ENCODE measurements around the gene VSTM4. TPM values are rescaled to one million over a fixed set of nuclear protein-coding genes. Genes with fewer than 3 reads are reported as not detected.

Gene VSTM4
- polyA plus RNA-seq, 4 donors, result 0.81 to 7.2 (median 2.4) TPM; not detected in 1

DNA sequence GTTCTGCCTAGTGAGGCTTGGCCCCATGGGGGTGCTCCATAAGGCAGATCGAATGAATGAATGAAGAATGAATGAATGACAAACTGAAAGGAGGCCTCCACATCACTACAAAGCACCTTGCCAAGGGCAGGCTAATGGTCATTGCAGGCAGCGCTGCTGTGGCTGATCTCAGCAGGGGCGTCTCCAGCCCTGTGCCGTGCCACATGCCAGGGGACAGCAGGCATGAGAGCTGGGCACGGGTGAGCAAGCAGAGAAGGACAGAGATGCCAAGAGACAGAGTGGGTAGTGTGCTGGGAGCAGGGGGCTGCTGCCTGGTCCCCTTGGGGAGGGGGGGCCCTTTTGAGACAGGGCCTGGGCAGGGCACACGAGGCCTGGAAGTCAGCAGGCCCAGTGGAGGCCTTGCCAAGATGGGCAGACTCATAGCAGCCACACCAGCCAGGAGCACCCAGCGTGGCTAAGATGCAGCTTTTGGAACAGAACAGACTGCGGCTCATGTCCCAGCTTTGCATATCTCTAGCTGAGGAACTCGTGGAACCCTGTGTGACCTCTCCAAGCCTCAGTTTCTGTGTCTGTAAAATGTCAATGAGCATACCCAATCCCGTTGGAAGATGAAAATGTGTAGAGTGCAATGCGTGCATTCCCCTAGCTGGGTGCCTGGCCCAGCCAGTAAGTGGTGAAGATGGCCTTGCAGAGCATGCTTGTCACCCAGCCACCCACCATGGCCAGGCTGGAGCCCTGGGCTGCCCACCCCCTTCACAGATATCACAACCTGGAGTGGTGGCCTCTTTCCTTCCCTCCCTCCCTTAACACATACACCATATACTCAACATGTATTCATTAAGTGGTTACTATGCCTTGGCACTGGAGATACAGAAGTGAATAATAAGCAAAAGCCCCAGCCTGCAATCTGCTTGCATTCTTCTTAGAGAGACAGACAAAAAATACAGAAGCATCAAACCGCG, 114.6 kb downstream of the VSTM4 start:
- Histone ChIP-seq H3K27me3 (ENCODE audit: control insufficient read depth in 3 of 3, insufficient read depth in 3 of 3, low read length in 3 of 3) (no peaks in the 10 kb centered on the region), H3K4me1 (ENCODE audit: control insufficient read depth in 3 of 3, insufficient read depth in 2 of 3, low read depth in 1 of 3, low read length in 2 of 3) (peaks cover 3 to 38% (median 5%) of the 10 kb centered on the region in 3 donors), H3K27ac (ENCODE audit: low read depth in 1 of 3, low read length in 2 of 3) (no peak overlapping the region), H3K36me3 (ENCODE audit: control insufficient read depth in 3 of 3, insufficient read depth in 2 of 3, low read depth in 1 of 3, low read length in 3 of 3) (no peaks in the 10 kb centered on the region), H3K4me3 (ENCODE audit: low read depth in 1 of 3, low read length in 3 of 3) (no peak overlapping the region), H3K9me3 (ENCODE audit: control insufficient read depth in 2 of 2, insufficient read depth in 1 of 2, low read depth in 1 of 2, low read length in 1 of 2) (no peaks in the 10 kb centered on the region)
- no peak for DNase-seq
- 73 to 83% (median 78%) methylated on average over 13 of the region's 13 CpGs for WGBS, 3 donors
- no peak for FAIRE-seq

DNA sequence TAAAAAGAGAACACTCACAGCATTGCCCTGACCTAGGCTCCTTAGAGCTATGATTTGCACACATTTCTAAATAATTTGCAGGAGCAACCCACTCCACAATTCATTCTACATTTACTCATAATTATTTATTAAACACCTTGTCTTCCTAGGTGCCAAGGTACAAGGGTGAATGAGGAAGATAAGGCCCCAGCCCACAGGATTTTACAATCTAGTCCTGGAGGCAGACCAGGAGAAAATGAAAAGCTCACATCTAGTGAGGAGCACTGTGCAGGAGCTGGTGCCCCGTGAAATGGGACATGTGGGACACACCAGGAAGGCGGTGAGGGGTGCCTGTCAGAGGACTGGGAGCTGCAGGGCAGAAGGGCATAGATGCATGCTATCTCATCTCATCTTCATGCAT, 116.0 kb downstream of the VSTM4 start:
- no peaks in the 10 kb centered on the region for H3K36me3 ChIP-seq (ENCODE audit: control insufficient read depth in 3 of 3, insufficient read depth in 2 of 3, low read depth in 1 of 3, low read length in 3 of 3)
- FAIRE-seq (no peak), DNase-seq (peak; percentile 48 to 53)
- WGBS, 3 donors, result 16 to 59% (median 20%) methylated on average over 2 of the region's 2 CpGs
- no peaks in the 10 kb centered on the region for H3K27me3 ChIP-seq (ENCODE audit: control insufficient read depth in 3 of 3, insufficient read depth in 3 of 3, low read length in 3 of 3)
- H3K4me1 ChIP-seq (ENCODE audit: control insufficient read depth in 3 of 3, insufficient read depth in 2 of 3, low read depth in 1 of 3, low read length in 2 of 3), result peaks cover 3 to 38% (median 5%) of the 10 kb centered on the region in 3 donors
- no peaks in the 10 kb centered on the region for H3K9me3 ChIP-seq (ENCODE audit: control insufficient read depth in 2 of 2, insufficient read depth in 1 of 2, low read depth in 1 of 2, low read length in 1 of 2)
- H3K4me3 ChIP-seq (ENCODE audit: low read depth in 1 of 3, low read length in 3 of 3), result no peak overlapping the region
- H3K27ac ChIP-seq (ENCODE audit: low read depth in 1 of 3, low read length in 2 of 3), result no peak overlapping the region

DNA sequence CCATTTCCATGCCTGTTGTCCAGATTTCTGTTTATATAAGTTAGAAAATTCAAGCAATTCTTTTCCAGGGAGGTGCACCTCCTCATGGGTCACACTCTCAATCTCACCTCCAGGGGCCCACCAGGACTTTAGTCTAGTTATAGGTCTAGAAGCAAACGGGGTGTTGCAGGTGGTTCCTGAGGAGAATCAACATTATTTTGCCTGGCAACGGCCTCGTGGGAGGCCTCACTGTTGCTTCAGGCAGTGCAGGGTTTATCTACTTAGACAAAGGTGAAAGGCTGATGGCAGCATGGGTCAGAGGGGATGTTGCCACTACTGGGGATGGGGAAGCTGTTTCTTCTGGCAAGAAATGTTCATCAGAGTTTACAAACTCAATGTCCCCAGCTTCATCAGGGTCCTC, 119.0 kb downstream of the VSTM4 start:
- peak in 1 of 2 donors; percentile 57 for DNase-seq

DNA sequence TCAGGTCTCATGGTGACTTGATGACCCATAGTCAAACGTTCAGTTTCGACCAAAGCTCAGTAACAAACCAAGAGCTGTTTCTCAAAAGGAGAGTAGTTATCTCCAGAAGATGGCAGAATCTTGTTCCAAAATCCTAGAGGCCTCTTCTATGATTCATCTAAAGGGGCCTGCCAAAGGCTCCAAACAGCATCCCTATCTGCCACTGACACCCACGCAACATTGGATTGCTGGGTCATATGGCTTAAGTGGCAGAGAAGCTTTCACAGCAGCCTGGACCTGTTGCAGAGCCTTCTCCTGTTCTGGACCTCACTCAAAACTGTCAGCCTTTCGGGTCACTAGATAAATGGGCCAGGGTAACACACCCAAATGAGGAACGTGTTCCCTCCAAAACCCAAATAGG, 121.7 kb downstream of the VSTM4 start:
- Histone ChIP-seq H3K36me3 (ENCODE audit: control insufficient read depth in 3 of 3, insufficient read depth in 2 of 3, low read depth in 1 of 3, low read length in 3 of 3) (no peaks in the 10 kb centered on the region), H3K4me1 (ENCODE audit: control insufficient read depth in 3 of 3, insufficient read depth in 2 of 3, low read depth in 1 of 3, low read length in 2 of 3) (peaks cover 0 to under 1% (median 0%) of the 10 kb centered on the region in 3 donors), H3K27ac (ENCODE audit: low read depth in 1 of 3, low read length in 2 of 3) (no peak overlapping the region), H3K9me3 (ENCODE audit: control insufficient read depth in 2 of 2, insufficient read depth in 1 of 2, low read depth in 1 of 2, low read length in 1 of 2) (no peaks in the 10 kb centered on the region), H3K27me3 (ENCODE audit: control insufficient read depth in 3 of 3, insufficient read depth in 3 of 3, low read length in 3 of 3) (no peaks in the 10 kb centered on the region), H3K4me3 (ENCODE audit: low read depth in 1 of 3, low read length in 3 of 3) (no peak overlapping the region)
- FAIRE-seq (no peak), DNase-seq (no peak)
- 87 to 90% (median 88%) methylated on average over 5 of the region's 5 CpGs for WGBS, 3 donors

More for the DNA sequence above, 119.0 kb downstream of the VSTM4 start:
- Histone ChIP-seq H3K27me3 (ENCODE audit: control insufficient read depth in 3 of 3, insufficient read depth in 3 of 3, low read length in 3 of 3) (no peaks in the 10 kb centered on the region), H3K27ac (ENCODE audit: low read depth in 1 of 3, low read length in 2 of 3) (no peak overlapping the region), H3K9me3 (ENCODE audit: control insufficient read depth in 2 of 2, insufficient read depth in 1 of 2, low read depth in 1 of 2, low read length in 1 of 2) (no peaks in the 10 kb centered on the region), H3K4me3 (ENCODE audit: low read depth in 1 of 3, low read length in 3 of 3) (no peak overlapping the region), H3K4me1 (ENCODE audit: control insufficient read depth in 3 of 3, insufficient read depth in 2 of 3, low read depth in 1 of 3, low read length in 2 of 3) (peaks cover 0 to 27% (median 2%) of the 10 kb centered on the region in 3 donors), H3K36me3 (ENCODE audit: control insufficient read depth in 3 of 3, insufficient read depth in 2 of 3, low read depth in 1 of 3, low read length in 3 of 3) (no peaks in the 10 kb centered on the region)
- FAIRE-seq, result no peak
- 17 to 57% (median 18%) methylated on average over 3 of the region's 3 CpGs for WGBS, 3 donors

DNA sequence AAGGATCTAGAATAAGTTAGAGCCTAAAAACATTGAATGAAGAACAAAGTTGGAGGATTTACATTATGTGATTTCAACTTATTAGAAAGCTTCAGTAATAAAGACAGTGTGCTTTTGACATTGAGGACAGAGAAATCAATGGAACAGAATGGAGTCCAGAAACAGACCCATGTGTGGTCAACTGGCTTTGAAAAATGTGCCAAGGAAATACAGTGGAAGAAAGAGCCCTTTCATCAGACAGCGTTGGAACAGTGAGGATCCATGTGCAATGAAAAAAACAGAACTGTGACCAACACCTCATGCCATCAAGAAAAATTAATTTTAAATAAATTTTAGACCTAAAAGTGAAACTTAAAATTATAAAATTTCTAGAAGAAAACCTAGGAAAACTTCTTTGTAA, 125.1 kb downstream of the VSTM4 start:
- Histone ChIP-seq H3K4me3 (ENCODE audit: low read depth in 1 of 3, low read length in 3 of 3) (no peak overlapping the region), H3K9me3 (ENCODE audit: control insufficient read depth in 2 of 2, insufficient read depth in 1 of 2, low read depth in 1 of 2, low read length in 1 of 2) (no peaks in the 10 kb centered on the region), H3K4me1 (ENCODE audit: control insufficient read depth in 3 of 3, insufficient read depth in 2 of 3, low read depth in 1 of 3, low read length in 2 of 3) (no peaks in the 10 kb centered on the region), H3K27me3 (ENCODE audit: control insufficient read depth in 3 of 3, insufficient read depth in 3 of 3, low read length in 3 of 3) (no peaks in the 10 kb centered on the region), H3K36me3 (ENCODE audit: control insufficient read depth in 3 of 3, insufficient read depth in 2 of 3, low read depth in 1 of 3, low read length in 3 of 3) (no peaks in the 10 kb centered on the region), H3K27ac (ENCODE audit: low read depth in 1 of 3, low read length in 2 of 3) (no peak overlapping the region)
- DNase-seq (no peak), FAIRE-seq (no peak)
- 88 to 93% (median 89%) methylated on average over 1 of the region's 1 CpG for WGBS, 3 donors

DNA sequence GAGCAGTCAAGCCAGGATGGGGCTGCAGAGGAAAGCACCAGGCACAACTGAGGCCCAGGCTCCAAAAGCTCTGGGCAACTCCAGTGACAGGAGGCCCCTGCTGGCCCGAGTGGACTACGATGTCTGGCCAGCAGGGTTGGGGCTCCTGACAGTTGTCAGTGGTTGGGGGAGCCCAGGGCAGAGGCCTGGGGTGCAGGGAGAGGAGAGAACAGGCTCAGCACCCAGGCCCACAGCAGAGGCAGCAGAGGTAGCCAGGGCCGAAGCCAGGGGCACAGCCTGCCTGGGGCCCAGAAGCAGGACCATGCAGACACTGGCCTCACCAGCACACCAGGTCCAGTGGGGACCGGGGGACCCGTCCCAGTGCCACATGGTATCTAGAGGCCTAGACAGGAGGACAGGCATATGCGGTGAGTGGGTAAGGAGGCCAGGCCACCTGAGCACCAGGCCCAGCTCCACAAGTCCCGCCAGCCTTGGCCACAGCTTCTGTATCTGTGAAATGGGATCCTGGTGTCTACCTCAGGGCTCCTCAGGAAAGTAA, 129.6 kb downstream of the VSTM4 start:
- no peak overlapping the region for H3K27ac ChIP-seq (ENCODE audit: low read depth in 1 of 3, low read length in 2 of 3)
- no peak overlapping the region for H3K4me3 ChIP-seq (ENCODE audit: low read depth in 1 of 3, low read length in 3 of 3)
- no peaks in the 10 kb centered on the region for H3K36me3 ChIP-seq (ENCODE audit: control insufficient read depth in 3 of 3, insufficient read depth in 2 of 3, low read depth in 1 of 3, low read length in 3 of 3)
- DNase-seq (no peak), FAIRE-seq (no peak)
- H3K4me1 ChIP-seq (ENCODE audit: control insufficient read depth in 3 of 3, insufficient read depth in 2 of 3, low read depth in 1 of 3, low read length in 2 of 3), result no peaks in the 10 kb centered on the region
- WGBS, 3 donors, result 88 to 97% (median 90%) methylated on average over 7 of the region's 7 CpGs
- H3K9me3 ChIP-seq (ENCODE audit: control insufficient read depth in 2 of 2, insufficient read depth in 1 of 2, low read depth in 1 of 2, low read length in 1 of 2), result no peaks in the 10 kb centered on the region
- H3K27me3 ChIP-seq (ENCODE audit: control insufficient read depth in 3 of 3, insufficient read depth in 3 of 3, low read length in 3 of 3), result no peaks in the 10 kb centered on the region

DNA sequence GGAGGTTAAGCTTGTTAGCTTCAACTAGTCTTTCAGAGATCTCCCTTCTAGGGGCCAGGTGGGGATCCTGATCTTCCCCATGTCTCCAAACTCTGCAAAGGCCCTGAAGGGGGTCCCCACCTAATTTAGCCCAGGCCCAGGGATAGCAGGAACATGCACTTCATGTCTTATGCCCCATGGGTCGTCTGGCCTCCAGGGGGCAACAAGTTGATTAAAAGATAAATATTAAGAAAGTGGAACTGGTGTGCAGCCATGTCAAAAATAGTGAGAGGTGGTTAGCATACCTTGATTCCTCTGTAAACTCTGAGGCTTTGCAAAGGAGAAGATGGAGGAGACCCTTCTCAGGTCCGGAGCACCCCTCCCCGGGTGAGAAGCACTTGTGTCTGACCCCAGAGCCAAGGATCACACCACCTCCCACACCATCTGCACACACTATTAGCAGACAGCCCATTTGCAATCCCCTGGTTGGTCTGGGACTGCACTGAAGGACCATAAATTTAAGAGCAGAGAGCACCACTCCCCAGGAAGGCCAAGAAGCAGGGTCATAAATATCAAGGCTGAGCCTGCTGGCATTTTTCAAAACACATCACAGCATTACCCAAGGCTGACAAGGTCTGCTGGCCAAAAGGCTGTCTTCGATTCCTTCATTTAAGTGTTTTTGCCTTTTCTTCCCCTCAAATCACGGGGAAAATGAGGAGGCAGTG, 131.5 kb downstream of the VSTM4 start:
- Histone ChIP-seq H3K4me3 (ENCODE audit: low read depth in 1 of 3, low read length in 3 of 3) (no peak overlapping the region), H3K27ac (ENCODE audit: low read depth in 1 of 3, low read length in 2 of 3) (no peak overlapping the region), H3K4me1 (ENCODE audit: control insufficient read depth in 3 of 3, insufficient read depth in 2 of 3, low read depth in 1 of 3, low read length in 2 of 3) (no peaks in the 10 kb centered on the region), H3K36me3 (ENCODE audit: control insufficient read depth in 3 of 3, insufficient read depth in 2 of 3, low read depth in 1 of 3, low read length in 3 of 3) (no peaks in the 10 kb centered on the region), H3K27me3 (ENCODE audit: control insufficient read depth in 3 of 3, insufficient read depth in 3 of 3, low read length in 3 of 3) (no peaks in the 10 kb centered on the region), H3K9me3 (ENCODE audit: control insufficient read depth in 2 of 2, insufficient read depth in 1 of 2, low read depth in 1 of 2, low read length in 1 of 2) (no peaks in the 10 kb centered on the region)
- DNase-seq (no peak), FAIRE-seq (no peak)
- 64 to 77% (median 69%) methylated on average over 5 of the region's 5 CpGs for WGBS, 3 donors

DNA sequence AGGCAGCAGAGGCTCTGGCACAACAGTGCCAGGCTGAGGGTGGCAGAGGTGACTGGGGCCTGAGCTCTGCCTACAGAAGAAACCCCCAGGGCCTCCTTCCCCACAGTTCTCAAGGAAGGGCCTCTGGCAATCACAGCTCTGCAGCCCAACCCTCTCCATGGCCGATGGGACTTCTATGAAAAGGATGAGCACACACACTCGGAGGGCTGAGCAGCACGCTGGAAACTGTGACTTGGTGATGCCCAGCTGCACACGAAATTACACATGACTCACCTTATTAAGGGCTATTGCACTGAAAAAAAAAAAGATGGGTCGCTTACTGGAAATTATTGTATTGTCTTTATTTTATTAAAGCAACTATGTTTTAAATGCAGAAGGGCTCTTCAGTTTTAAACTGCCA, 132.7 kb downstream of the VSTM4 start:
- no peak for DNase-seq
- Histone ChIP-seq H3K4me3 (ENCODE audit: low read depth in 1 of 3, low read length in 3 of 3) (no peak overlapping the region), H3K27me3 (ENCODE audit: control insufficient read depth in 3 of 3, insufficient read depth in 3 of 3, low read length in 3 of 3) (no peaks in the 10 kb centered on the region), H3K9me3 (ENCODE audit: control insufficient read depth in 2 of 2, insufficient read depth in 1 of 2, low read depth in 1 of 2, low read length in 1 of 2) (no peaks in the 10 kb centered on the region), H3K36me3 (ENCODE audit: control insufficient read depth in 3 of 3, insufficient read depth in 2 of 3, low read depth in 1 of 3, low read length in 3 of 3) (no peaks in the 10 kb centered on the region), H3K27ac (ENCODE audit: low read depth in 1 of 3, low read length in 2 of 3) (no peak overlapping the region), H3K4me1 (ENCODE audit: control insufficient read depth in 3 of 3, insufficient read depth in 2 of 3, low read depth in 1 of 3, low read length in 2 of 3) (no peaks in the 10 kb centered on the region)
- no peak for FAIRE-seq
- 67 to 87% (median 79%) methylated on average over 5 of the region's 5 CpGs for WGBS, 3 donors
